ENCODE results near the gene QKI.
A peak's percentile ranks its signal among the peaks of the same experiment; 100 is the strongest.

Gene QKI

DNA sequence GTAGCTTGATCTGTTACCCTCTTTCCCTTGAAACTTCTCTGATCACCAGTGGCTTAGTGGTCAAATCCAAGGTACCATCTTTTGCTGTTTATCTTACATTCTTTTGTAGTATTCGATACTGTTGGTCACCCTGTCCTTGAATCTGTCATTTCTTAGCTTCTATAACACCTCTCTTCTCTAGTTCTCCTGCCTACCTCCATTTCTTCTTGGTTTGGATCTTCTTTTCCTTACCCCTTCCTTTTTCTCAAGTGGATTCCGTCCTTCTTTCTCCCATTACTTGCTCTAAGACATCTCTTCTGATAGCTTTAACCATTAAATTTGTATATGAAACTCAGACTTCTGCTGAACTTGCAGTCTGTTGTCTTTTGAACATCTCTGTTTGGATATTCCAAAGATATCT, 39.9 kb downstream of the QKI start:
- Histone ChIP-seq H3K9me3 (ENCODE audit: control insufficient read depth, low read length) (no peaks in the 10 kb centered on the region), H3K27ac (ENCODE audit: insufficient read depth, low read length, poor library complexity, severe bottlenecking) (no peak overlapping the region), H3K27me3 (replicated peaks; ENCODE audit: control insufficient read depth, insufficient read depth, low read length, poor library complexity, severe bottlenecking) (no peaks in the 10 kb centered on the region), H3K4me1 (ENCODE audit: control insufficient read depth, insufficient read depth, low read length, poor library complexity, severe bottlenecking) (peaks cover 9% of the 10 kb centered on the region), H3K36me3 (ENCODE audit: control insufficient read depth, insufficient read depth, low read length) (no peaks in the 10 kb centered on the region), H3K4me3 (ENCODE audit: insufficient read depth, low read depth, low read length, poor library complexity, severe bottlenecking) (no peak overlapping the region)
- no peak for DNase-seq

GRCh38 chr6:163455552-163455951, 41.0 kb downstream of the QKI start:
- H3K27ac ChIP-seq (ENCODE audit: insufficient read depth, low read length, poor library complexity, severe bottlenecking) = no peak overlapping the region

DNA sequence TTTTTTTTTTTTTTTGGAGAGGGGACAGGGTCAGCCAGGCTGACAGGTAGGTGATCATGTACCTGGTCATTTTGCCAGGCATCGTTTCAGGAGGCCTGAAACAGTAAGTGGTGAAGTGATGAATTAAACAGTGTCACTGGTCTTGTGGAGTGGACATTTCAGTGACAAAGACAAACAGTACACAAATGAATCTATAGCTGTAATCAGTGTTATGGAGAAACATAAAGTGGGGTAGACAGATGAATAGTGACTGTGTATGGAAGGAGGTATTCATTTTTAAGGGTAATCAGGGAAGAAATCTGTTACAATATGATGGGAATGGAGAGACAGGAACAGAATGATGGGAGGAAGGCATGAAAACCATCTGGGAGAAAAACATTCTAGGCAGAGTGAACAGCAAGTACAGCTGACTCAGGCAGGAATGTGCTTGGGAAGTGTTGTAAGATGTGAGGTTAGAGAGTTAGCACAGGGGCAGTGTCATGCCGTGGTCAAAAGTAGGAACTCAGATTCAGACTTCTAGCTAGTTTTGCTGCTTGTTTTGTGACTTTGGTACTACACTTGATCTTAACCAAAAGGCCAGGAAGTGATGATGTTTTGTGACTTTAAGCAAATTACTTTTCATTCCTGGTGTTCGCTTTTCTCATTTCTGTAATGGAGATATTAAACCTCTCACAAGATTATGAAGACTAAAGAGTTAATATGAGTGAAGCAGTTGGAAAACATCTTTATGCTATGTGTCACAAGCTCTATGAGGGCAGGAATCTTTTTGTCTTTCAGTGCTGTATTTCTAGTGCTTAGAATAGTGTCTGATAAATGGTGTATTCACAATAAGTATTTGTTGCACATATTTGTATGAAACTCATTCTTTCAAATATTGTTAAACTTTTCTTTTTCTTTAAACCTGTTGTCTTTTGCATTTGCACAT, 43.4 kb downstream of the QKI start:
- Histone ChIP-seq H3K4me1 (ENCODE audit: control insufficient read depth, insufficient read depth, low read length, poor library complexity, severe bottlenecking) (peaks cover 19% of the 10 kb centered on the region), H3K4me3 (ENCODE audit: insufficient read depth, low read depth, low read length, poor library complexity, severe bottlenecking) (no peak overlapping the region), H3K36me3 (ENCODE audit: control insufficient read depth, insufficient read depth, low read length) (no peaks in the 10 kb centered on the region), H3K27ac (ENCODE audit: insufficient read depth, low read length, poor library complexity, severe bottlenecking) (no peak overlapping the region), H3K27me3 (replicated peaks; ENCODE audit: control insufficient read depth, insufficient read depth, low read length, poor library complexity, severe bottlenecking) (no peaks in the 10 kb centered on the region), H3K9me3 (ENCODE audit: control insufficient read depth, low read length) (no peaks in the 10 kb centered on the region)
- no peak for DNase-seq

More at GRCh38 chr6:163455552-163455951, 41.0 kb downstream of the QKI start:
- Histone ChIP-seq H3K4me3 (ENCODE audit: insufficient read depth, low read depth, low read length, poor library complexity, severe bottlenecking) (no peak overlapping the region), H3K27me3 (replicated peaks; ENCODE audit: control insufficient read depth, insufficient read depth, low read length, poor library complexity, severe bottlenecking) (no peaks in the 10 kb centered on the region), H3K4me1 (ENCODE audit: control insufficient read depth, insufficient read depth, low read length, poor library complexity, severe bottlenecking) (peaks cover 14% of the 10 kb centered on the region), H3K36me3 (ENCODE audit: control insufficient read depth, insufficient read depth, low read length) (no peaks in the 10 kb centered on the region), H3K9me3 (ENCODE audit: control insufficient read depth, low read length) (no peaks in the 10 kb centered on the region)
- DNase-seq = no peak

DNA sequence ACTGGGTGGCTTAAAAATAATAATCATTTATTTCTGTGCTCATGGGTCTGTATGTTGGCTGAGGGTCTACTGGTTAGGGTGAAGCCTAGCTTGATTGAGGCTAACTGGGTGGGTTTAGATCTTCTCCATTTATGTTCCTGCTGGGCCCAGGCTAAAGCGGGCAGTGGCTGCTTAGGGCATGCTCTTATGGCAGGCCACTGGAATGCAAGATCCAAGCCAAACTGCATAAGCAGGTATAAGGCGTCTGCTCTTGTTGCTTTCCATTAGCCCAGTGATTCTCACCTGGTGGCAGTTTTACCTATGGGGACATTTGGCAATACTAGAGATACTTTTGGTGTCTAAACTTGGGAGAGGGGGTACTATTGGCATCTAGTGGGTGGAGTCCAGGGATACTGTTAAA, 44.5 kb downstream of the QKI start:
- H3K9me3 ChIP-seq (ENCODE audit: control insufficient read depth, low read length) = no peaks in the 10 kb centered on the region
- peaks cover 19% of the 10 kb centered on the region for H3K4me1 ChIP-seq (ENCODE audit: control insufficient read depth, insufficient read depth, low read length, poor library complexity, severe bottlenecking)
- DNase-seq = no peak
- no peaks in the 10 kb centered on the region for H3K36me3 ChIP-seq (ENCODE audit: control insufficient read depth, insufficient read depth, low read length)
- H3K4me3 ChIP-seq (ENCODE audit: insufficient read depth, low read depth, low read length, poor library complexity, severe bottlenecking) = no peak overlapping the region
- no peaks in the 10 kb centered on the region for H3K27me3 ChIP-seq (replicated peaks; ENCODE audit: control insufficient read depth, insufficient read depth, low read length, poor library complexity, severe bottlenecking)
- H3K27ac ChIP-seq (ENCODE audit: insufficient read depth, low read length, poor library complexity, severe bottlenecking) = peak overlapping the region; percentile 81

GRCh38 chr6:163459536-163459935, 45.0 kb downstream of the QKI start:
- H3K27ac ChIP-seq (ENCODE audit: insufficient read depth, low read length, poor library complexity, severe bottlenecking) = peak overlapping the region; percentile 81
- no peaks in the 10 kb centered on the region for H3K9me3 ChIP-seq (ENCODE audit: control insufficient read depth, low read length)
- no peak for DNase-seq
- no peaks in the 10 kb centered on the region for H3K36me3 ChIP-seq (ENCODE audit: control insufficient read depth, insufficient read depth, low read length)
- H3K4me3 ChIP-seq (ENCODE audit: insufficient read depth, low read depth, low read length, poor library complexity, severe bottlenecking) = peak overlapping the region; percentile 67
- no peaks in the 10 kb centered on the region for H3K27me3 ChIP-seq (replicated peaks; ENCODE audit: control insufficient read depth, insufficient read depth, low read length, poor library complexity, severe bottlenecking)
- peaks cover 19% of the 10 kb centered on the region for H3K4me1 ChIP-seq (ENCODE audit: control insufficient read depth, insufficient read depth, low read length, poor library complexity, severe bottlenecking)

DNA sequence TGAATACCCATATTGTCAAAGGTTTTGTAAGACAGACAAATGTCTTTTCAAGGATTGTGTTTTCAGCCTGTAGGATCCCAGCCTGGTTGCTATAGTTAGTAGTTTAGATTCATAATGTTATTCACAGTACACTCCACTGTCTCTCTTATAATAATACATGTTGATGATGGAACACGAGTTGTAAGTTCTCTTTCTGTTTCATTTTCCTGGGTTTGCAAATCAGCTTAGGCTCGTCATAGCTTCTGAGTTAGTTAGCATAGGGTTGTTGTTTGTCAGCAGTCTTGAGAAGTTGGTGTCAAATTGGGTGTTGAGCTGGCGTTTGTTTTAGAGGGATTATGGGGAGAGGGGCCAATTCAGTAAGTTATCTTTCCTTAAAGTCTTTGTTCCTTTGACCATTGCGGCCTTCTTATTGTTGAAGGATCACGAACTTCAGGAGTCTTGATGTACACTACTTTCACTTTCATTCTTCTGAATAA, 45.8 kb downstream of the QKI start:
- Histone ChIP-seq H3K4me1 (ENCODE audit: control insufficient read depth, insufficient read depth, low read length, poor library complexity, severe bottlenecking) (peaks cover 19% of the 10 kb centered on the region), H3K27ac (ENCODE audit: insufficient read depth, low read length, poor library complexity, severe bottlenecking) (peak overlapping the region; percentile 81), H3K27me3 (replicated peaks; ENCODE audit: control insufficient read depth, insufficient read depth, low read length, poor library complexity, severe bottlenecking) (no peaks in the 10 kb centered on the region), H3K9me3 (ENCODE audit: control insufficient read depth, low read length) (no peaks in the 10 kb centered on the region), H3K36me3 (ENCODE audit: control insufficient read depth, insufficient read depth, low read length) (no peaks in the 10 kb centered on the region), H3K4me3 (ENCODE audit: insufficient read depth, low read depth, low read length, poor library complexity, severe bottlenecking) (peak overlapping the region; percentile 67)
- DNase-seq = peak in 1 of 3 donors; percentile 6

DNA sequence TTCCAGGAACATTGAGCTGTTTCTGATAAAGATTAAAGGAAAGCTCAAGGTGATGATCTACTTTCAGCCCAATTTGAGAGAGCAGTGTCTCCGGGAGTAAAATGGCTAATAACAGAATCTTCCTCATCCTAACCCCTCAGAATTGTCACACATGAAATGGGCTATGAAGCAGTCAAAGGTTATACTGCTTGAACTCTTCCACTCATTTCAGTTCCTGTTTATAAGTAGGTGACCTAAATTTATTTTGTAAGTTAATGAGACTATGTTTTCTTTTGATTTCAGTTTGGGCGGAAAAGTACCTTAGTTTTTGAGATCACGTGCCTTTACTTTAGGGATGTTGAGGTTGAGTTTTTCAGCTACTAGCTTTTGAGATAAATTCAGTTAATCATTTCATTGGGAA, 47.2 kb downstream of the QKI start:
- H3K4me1 ChIP-seq (ENCODE audit: control insufficient read depth, insufficient read depth, low read length, poor library complexity, severe bottlenecking) = peaks cover 19% of the 10 kb centered on the region
- DNase-seq = no peak

GRCh38 chr6:163463180-163463579, 48.7 kb downstream of the QKI start:
- Histone ChIP-seq H3K27ac (ENCODE audit: insufficient read depth, low read length, poor library complexity, severe bottlenecking) (no peak overlapping the region), H3K4me1 (ENCODE audit: control insufficient read depth, insufficient read depth, low read length, poor library complexity, severe bottlenecking) (peaks cover 19% of the 10 kb centered on the region), H3K27me3 (replicated peaks; ENCODE audit: control insufficient read depth, insufficient read depth, low read length, poor library complexity, severe bottlenecking) (no peaks in the 10 kb centered on the region), H3K9me3 (ENCODE audit: control insufficient read depth, low read length) (no peaks in the 10 kb centered on the region), H3K36me3 (ENCODE audit: control insufficient read depth, insufficient read depth, low read length) (no peaks in the 10 kb centered on the region), H3K4me3 (ENCODE audit: insufficient read depth, low read depth, low read length, poor library complexity, severe bottlenecking) (no peak overlapping the region)
- DNase-seq = no peak

More for the DNA sequence above, 47.2 kb downstream of the QKI start:
- H3K9me3 ChIP-seq (ENCODE audit: control insufficient read depth, low read length) = no peaks in the 10 kb centered on the region
- no peaks in the 10 kb centered on the region for H3K36me3 ChIP-seq (ENCODE audit: control insufficient read depth, insufficient read depth, low read length)
- H3K27ac ChIP-seq (ENCODE audit: insufficient read depth, low read length, poor library complexity, severe bottlenecking) = peak overlapping the region; percentile 53
- H3K27me3 ChIP-seq (replicated peaks; ENCODE audit: control insufficient read depth, insufficient read depth, low read length, poor library complexity, severe bottlenecking) = no peaks in the 10 kb centered on the region
- H3K4me3 ChIP-seq (ENCODE audit: insufficient read depth, low read depth, low read length, poor library complexity, severe bottlenecking) = no peak overlapping the region

DNA sequence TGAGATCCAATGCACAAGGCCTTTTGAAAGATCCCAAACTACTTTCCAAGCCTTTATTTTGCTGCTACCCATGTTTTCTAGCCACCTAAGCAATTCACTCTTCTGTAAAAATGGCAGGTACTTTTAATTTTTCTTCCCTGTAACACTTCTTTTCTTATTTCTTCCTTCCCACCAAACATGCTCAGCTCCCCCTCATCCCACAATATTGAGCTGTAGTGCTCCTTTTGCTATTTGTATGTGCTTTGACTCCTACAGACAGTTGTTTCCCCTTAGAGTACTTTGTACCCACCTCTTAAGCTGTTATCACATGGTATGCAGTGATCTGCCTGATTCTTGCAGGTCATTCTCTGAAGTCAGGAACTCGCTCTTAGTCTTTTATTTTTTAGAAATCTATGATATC, 49.3 kb downstream of the QKI start:
- Histone ChIP-seq H3K27me3 (replicated peaks; ENCODE audit: control insufficient read depth, insufficient read depth, low read length, poor library complexity, severe bottlenecking) (no peaks in the 10 kb centered on the region), H3K27ac (ENCODE audit: insufficient read depth, low read length, poor library complexity, severe bottlenecking) (no peak overlapping the region), H3K4me3 (ENCODE audit: insufficient read depth, low read depth, low read length, poor library complexity, severe bottlenecking) (no peak overlapping the region), H3K4me1 (ENCODE audit: control insufficient read depth, insufficient read depth, low read length, poor library complexity, severe bottlenecking) (peaks cover 16% of the 10 kb centered on the region), H3K9me3 (ENCODE audit: control insufficient read depth, low read length) (no peaks in the 10 kb centered on the region), H3K36me3 (ENCODE audit: control insufficient read depth, insufficient read depth, low read length) (no peaks in the 10 kb centered on the region)
- DNase-seq = no peak

GRCh38 chr6:163466839-163467390, 52.4 kb downstream of the QKI start:
- Histone ChIP-seq H3K27ac (ENCODE audit: insufficient read depth, low read length, poor library complexity, severe bottlenecking) (no peak overlapping the region), H3K9me3 (ENCODE audit: control insufficient read depth, low read length) (no peaks in the 10 kb centered on the region), H3K27me3 (replicated peaks; ENCODE audit: control insufficient read depth, insufficient read depth, low read length, poor library complexity, severe bottlenecking) (no peaks in the 10 kb centered on the region), H3K36me3 (ENCODE audit: control insufficient read depth, insufficient read depth, low read length) (no peaks in the 10 kb centered on the region), H3K4me1 (ENCODE audit: control insufficient read depth, insufficient read depth, low read length, poor library complexity, severe bottlenecking) (no peaks in the 10 kb centered on the region), H3K4me3 (ENCODE audit: insufficient read depth, low read depth, low read length, poor library complexity, severe bottlenecking) (no peak overlapping the region)
- DNase-seq = no peak
